Activated CD8-positive, alpha-beta memory T cell treated with anti-CD3 and anti-CD28 coated beads, Interleukin-2, amount 10 ng/mL, durations not matched to agents 7 days and 5 days (primary cell): ENCODE data around the gene TOMM40. TPM values are rescaled to one million over a fixed set of nuclear protein-coding genes. Genes with fewer than 3 reads are reported as not detected.
"Not testable (repeated sequence)": the region's sequence is repeated elsewhere in the genome, so short reads cannot be mapped to it uniquely, and the experiment has no call there.

Source experiments
- ATAC-seq: fragments of 150-1000 bp; cut with Tn5 transposase; one replicate; pipeline ENCODE4 v1.10.0; 2021; ENCODE audit warnings: moderate library complexity
- CTCF ChIA-PET: fragments of 350-600 bp; sonication (Branson Sonifier 250); formaldehyde crosslinking; loops from one replicate; lab custom pipeline; 2021; ENCODE audit warnings: antibody characterized with exemption; lab: Charles Lee
- DNase-seq: peaks from one replicate; pipeline ENCODE4 v3.0.0-alpha.2; 2020
- H3K27ac Mint-ChIP-seq: one replicate; pipeline ENCODE4 v1.8.0; 2021; ENCODE audit warnings: mild to moderate bottlenecking, mixed read lengths
- H3K27me3 Mint-ChIP-seq: one replicate; pipeline ENCODE4 v1.8.0; 2021; ENCODE audit warnings: mixed read lengths
- H3K36me3 Mint-ChIP-seq: one replicate; pipeline ENCODE4 v1.8.0; 2021; ENCODE audit warnings: mild to moderate bottlenecking, mixed read lengths
- H3K4me1 Mint-ChIP-seq: one replicate; pipeline ENCODE4 v1.8.0; 2021; ENCODE audit warnings: mixed read lengths
- H3K4me3 Mint-ChIP-seq: one replicate; pipeline ENCODE4 v1.8.0; 2021; ENCODE audit warnings: mild to moderate bottlenecking, moderate library complexity, mixed read lengths
- H3K9me3 Mint-ChIP-seq: one replicate; pipeline ENCODE4 v1.8.0; 2022; ENCODE audit warnings: low read depth, mixed read lengths
- total RNA-seq, 2 experiments: library from RNA; stranded (reverse); gene quantifications; one replicate each; pipeline ENCODE4 v1.2.3, GENCODE V29; 2021

TOMM40 gene
- total RNA-seq, 2 experiments from 2014 or later = 66.9 to 103 TPM

DNA sequence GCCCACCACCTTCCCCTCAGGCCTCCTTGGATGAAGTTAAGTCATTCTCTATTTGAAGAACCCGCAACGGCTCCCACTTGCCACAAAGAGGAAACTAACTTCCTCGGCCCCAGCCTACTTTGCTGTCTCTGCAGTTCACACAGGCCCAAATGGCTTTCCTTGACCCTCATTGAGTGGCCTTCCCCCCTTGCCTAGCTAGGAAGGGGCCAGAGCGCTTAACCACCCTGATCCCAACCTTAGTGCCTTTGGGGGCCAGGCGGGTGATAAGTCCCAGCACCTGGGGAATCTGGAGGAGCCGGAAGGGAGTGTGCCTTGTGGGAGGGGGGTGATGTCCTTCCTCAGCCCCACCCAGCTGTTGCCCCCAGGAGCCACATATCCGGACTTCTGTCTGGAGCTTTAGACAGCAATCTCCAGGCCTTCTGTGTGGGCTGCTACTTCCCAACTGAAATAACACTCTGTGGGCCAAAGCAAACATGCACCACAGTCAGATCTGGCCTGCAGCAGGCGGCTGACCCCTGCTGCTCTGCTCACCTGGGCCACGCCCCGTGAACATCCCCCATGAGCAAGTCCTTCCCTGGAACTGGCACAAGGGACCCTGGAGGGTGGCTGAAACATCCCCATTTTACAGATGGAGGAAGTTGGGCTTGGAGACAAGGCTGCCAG lies 34.5 kb upstream of the TOMM40 start:
- no peaks in the 10 kb centered on the region for H3K36me3 Mint-ChIP-seq
- H3K4me1 Mint-ChIP-seq = peaks cover 4% of the 10 kb centered on the region
- ATAC-seq (no peak), DNase-seq (no peak)
- H3K4me3 Mint-ChIP-seq = no peak overlapping the region
- peaks cover 7% of the 10 kb centered on the region for H3K27me3 Mint-ChIP-seq
- H3K9me3 Mint-ChIP-seq = no peaks in the 10 kb centered on the region
- CTCF ChIA-PET = interaction anchor here (1.0 kb wide), 1 partner anchor 16 kb away, joined by 4 read pairs; no protein-coding TSS in a partner anchor
- no peak overlapping the region for H3K27ac Mint-ChIP-seq

DNA sequence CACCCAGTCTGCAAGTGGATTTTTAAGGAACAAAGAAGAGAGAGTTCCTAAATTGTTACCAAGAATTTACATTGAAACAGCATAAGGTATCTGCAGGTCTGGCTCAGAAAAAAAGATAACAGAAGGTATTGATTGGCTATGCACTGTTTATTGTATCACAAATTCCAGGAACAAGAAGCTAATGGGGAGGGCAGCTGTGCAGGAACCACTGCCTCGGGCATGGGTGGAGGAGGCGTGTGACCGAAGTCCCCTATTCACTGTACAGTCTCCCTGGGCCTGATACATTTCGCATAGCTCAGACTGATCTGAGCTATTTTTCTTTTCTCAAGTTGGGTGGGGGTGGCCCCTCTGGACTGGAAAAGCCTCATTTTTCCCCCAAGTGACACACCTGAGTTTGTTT lies 33.2 kb upstream of the TOMM40 start:
- CTCF ChIA-PET = no interaction called here
- H3K27me3 Mint-ChIP-seq = peaks cover 4% of the 10 kb centered on the region
- no peak overlapping the region for H3K27ac Mint-ChIP-seq
- no peak overlapping the region for H3K4me3 Mint-ChIP-seq
- no peaks in the 10 kb centered on the region for H3K9me3 Mint-ChIP-seq
- no peaks in the 10 kb centered on the region for H3K36me3 Mint-ChIP-seq
- peaks cover 4% of the 10 kb centered on the region for H3K4me1 Mint-ChIP-seq
- ATAC-seq = no peak
- DNase-seq = no peak

DNA sequence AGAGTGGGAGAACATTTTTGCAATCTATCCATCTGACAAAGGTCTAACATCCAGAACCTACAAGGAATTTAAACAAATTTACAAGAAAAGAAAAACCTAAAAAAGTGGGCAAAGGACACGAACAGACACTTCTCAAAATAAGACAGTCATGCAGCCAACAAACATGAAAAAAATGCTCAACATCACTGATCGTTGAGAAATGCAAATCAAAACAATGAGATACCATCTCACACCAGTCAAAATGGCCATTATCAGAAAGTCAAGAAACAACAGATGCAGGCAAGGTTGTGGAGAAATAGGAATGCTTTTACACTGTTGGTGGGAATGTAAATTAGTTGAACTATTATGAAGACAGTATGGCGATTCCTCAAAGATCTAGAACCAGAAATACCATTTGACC lies 29.5 kb upstream of the TOMM40 start:
- CTCF ChIA-PET, H3K4me3 Mint-ChIP-seq, H3K27me3 Mint-ChIP-seq, H3K27ac Mint-ChIP-seq, H3K9me3 Mint-ChIP-seq, DNase-seq, H3K36me3 Mint-ChIP-seq, ATAC-seq, H3K4me1 Mint-ChIP-seq: not testable (repeated sequence)

DNA sequence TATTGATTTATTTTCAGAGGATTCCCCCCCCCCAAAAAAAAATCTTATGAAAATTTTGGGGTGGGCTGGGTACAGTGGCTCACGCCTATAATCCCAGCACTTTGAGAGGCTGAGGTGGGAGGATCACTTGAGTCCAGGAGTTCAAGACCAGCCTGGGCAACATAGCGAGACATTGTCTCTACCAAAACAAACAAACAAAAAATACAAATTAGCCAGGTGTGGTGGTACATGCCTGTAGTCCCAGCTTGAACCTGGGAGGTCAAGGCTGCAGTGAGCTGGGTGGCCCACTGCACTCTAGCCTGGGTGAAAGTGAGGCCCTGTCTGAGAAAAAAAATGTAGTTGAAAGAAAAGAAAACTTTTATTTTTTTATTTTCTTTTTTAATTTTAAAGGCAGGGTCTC lies 27.1 kb upstream of the TOMM40 start:
- CTCF ChIA-PET = interaction anchor here (0.6 kb wide), 1 partner anchor 73 kb away, joined by 3 read pairs; no protein-coding TSS in a partner anchor
- Mint-ChIP-seq H3K4me1 (no peaks in the 10 kb centered on the region), H3K27ac (no peak overlapping the region), H3K27me3 (no peaks in the 10 kb centered on the region), H3K9me3 (no peaks in the 10 kb centered on the region), H3K36me3 (no peaks in the 10 kb centered on the region), H3K4me3 (no peak overlapping the region)
- ATAC-seq (no peak), DNase-seq (no peak)

DNA sequence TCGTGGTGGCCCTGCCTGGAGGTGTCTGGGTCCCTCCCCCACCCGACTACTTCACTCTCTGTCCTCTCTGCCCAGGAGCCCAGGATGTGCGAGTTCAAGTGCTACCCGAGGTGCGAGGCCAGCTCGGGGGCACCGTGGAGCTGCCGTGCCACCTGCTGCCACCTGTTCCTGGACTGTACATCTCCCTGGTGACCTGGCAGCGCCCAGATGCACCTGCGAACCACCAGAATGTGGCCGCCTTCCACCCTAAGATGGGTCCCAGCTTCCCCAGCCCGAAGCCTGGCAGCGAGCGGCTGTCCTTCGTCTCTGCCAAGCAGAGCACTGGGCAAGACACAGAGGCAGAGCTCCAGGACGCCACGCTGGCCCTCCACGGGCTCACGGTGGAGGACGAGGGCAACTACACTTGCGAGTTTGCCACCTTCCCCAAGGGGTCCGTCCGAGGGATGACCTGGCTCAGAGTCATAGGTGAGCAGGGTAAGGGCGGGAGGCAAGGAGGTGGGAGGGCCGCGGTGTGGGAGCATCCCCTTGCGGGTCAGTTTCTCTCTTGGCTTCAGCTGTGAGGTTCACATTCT lies 25.8 kb upstream of the TOMM40 start:
- CTCF ChIA-PET = no interaction called here
- no peaks in the 10 kb centered on the region for H3K36me3 Mint-ChIP-seq
- DNase-seq = no peak
- no peak overlapping the region for H3K4me3 Mint-ChIP-seq
- no peaks in the 10 kb centered on the region for H3K9me3 Mint-ChIP-seq
- H3K27ac Mint-ChIP-seq = no peak overlapping the region
- no peaks in the 10 kb centered on the region for H3K4me1 Mint-ChIP-seq
- H3K27me3 Mint-ChIP-seq = no peaks in the 10 kb centered on the region
- ATAC-seq = no peak

DNA sequence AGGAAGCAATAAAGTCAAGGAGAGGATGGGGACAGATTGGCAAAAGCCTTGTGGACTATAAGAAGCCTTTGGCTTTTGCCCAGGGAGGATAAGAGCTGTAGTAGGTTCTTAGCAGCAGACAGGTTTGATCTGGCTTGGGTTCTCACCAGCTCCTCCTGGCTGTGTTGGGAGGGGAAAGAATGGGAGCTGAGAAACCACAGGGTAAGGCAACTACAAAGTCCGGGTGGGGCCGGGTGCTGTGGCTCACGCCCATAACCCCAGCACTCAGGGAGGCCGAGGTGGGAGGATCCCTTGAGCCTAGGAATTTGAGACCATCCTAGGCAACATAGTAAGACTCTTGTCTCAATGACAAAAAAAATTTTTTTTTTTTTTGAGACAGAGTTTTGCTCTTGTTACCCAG lies 24.4 kb upstream of the TOMM40 start:
- Mint-ChIP-seq H3K9me3 (no peaks in the 10 kb centered on the region), H3K27me3 (no peaks in the 10 kb centered on the region), H3K4me1 (no peaks in the 10 kb centered on the region), H3K27ac (no peak overlapping the region), H3K4me3 (no peak overlapping the region), H3K36me3 (no peaks in the 10 kb centered on the region)
- DNase-seq = no peak
- CTCF ChIA-PET = interaction anchor here (0.6 to 1.6 kb wide), 2 partner anchors 9 to 142 kb away, joined by 3 to 6 read pairs; no protein-coding TSS in a partner anchor
- no peak for ATAC-seq

DNA sequence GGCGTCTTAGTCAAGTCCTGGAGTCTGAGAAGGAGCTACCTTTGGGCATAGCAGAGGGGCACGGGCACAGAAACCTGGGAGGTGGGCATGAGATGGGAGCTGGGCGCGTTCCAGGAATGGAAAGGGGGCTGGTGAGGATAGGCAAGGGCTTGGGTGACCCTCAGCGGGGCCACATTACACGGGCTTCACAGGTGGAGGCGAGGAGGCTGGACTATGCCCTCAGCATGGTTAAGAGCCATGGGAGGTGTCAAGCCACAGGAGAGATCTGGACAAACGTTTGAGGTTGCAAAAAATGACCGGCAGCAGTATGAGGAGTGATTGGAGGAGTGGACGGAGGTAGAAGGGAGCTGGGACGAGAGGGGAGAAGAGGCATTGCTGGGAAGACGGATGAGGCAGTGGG lies 23.5 kb upstream of the TOMM40 start:
- Mint-ChIP-seq H3K36me3 (no peaks in the 10 kb centered on the region), H3K4me1 (no peaks in the 10 kb centered on the region), H3K9me3 (no peaks in the 10 kb centered on the region), H3K4me3 (no peak overlapping the region), H3K27ac (no peak overlapping the region), H3K27me3 (no peaks in the 10 kb centered on the region)
- CTCF ChIA-PET = interaction anchor here (1.6 kb wide), 1 partner anchor 143 kb away, joined by 6 read pairs; no protein-coding TSS in a partner anchor
- no peak for DNase-seq
- ATAC-seq = no peak

DNA sequence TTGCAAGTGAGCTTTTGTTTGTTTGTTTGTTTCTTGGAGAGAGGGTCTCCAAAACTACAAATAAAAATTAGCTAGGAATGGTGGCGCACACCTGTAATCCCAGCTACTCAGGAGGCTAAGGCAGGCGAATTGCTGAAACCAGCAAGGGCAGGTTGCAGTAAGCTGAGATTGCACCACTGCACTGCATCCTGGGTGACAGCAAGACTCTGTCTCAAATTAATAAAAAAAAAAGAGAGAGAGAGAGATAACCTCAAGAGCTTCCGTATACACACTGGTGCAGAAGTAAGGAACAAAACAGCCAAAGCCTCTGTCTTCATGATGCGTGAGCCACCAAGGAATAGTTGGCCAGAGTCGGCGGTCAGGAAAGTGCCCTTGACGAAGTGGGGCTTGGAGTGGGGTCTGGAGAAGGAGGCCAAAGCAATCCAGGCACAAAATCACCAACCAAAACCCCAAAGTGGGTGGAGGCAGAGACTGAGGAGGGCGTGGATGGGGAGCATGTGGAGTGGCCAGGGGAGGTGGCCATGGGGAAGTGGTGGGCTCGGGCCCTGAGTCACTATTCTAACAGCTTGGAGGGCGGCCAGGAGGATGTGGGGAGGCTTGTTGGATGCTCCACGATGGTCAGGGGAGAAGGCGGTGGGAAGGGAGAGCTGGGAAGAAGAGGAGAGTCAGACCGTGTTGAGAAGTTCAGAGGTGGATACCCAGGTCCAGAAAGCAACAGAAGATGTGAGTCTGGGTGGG lies 21.2 kb upstream of the TOMM40 start:
- Mint-ChIP-seq H3K36me3 (no peaks in the 10 kb centered on the region), H3K4me3 (no peak overlapping the region), H3K27ac (no peak overlapping the region), H3K9me3 (no peaks in the 10 kb centered on the region), H3K4me1 (no peaks in the 10 kb centered on the region), H3K27me3 (no peaks in the 10 kb centered on the region)
- ATAC-seq (no peak), DNase-seq (no peak)
- CTCF ChIA-PET = interaction anchor here (0.9 kb wide), 1 partner anchor 32 kb away, joined by 3 read pairs; no protein-coding TSS in a partner anchor

DNA sequence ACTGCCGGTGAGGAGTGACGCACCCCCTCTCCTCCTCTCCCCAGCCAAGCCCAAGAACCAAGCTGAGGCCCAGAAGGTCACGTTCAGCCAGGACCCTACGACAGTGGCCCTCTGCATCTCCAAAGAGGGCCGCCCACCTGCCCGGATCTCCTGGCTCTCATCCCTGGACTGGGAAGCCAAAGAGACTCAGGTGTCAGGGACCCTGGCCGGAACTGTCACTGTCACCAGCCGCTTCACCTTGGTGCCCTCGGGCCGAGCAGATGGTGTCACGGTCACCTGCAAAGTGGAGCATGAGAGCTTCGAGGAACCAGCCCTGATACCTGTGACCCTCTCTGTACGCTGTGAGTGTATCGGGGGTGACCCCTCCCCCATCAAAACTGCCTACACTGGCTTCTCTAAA lies 19.2 kb upstream of the TOMM40 start:
- DNase-seq (no peak), ATAC-seq (no peak)
- Mint-ChIP-seq H3K4me1 (no peaks in the 10 kb centered on the region), H3K27ac (no peak overlapping the region), H3K4me3 (no peak overlapping the region), H3K27me3 (no peaks in the 10 kb centered on the region), H3K36me3 (no peaks in the 10 kb centered on the region), H3K9me3 (no peaks in the 10 kb centered on the region)
- CTCF ChIA-PET = no interaction called here

DNA sequence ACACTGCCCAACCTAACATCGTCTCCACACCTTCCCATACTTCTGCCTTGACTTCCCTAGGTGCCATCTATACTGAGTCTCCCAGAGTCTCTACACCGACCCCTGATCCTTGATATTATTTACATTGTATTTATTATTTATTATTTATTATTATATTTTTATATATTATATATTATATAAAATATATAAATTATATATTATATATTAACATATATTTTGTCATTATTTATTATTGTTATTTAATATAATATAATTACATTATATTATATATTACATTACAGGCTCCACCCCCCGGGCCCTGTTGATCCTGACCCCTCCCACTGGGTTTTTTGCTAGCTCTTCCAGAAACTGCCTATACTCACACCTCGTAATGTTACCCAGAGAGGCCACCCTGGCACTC lies 18.4 kb upstream of the TOMM40 start:
- H3K27ac Mint-ChIP-seq = no peak overlapping the region
- no peak overlapping the region for H3K4me3 Mint-ChIP-seq
- CTCF ChIA-PET = no interaction called here
- peaks cover 3% of the 10 kb centered on the region for H3K4me1 Mint-ChIP-seq
- no peaks in the 10 kb centered on the region for H3K36me3 Mint-ChIP-seq
- DNase-seq = no peak
- no peaks in the 10 kb centered on the region for H3K9me3 Mint-ChIP-seq
- ATAC-seq = no peak
- no peaks in the 10 kb centered on the region for H3K27me3 Mint-ChIP-seq

DNA sequence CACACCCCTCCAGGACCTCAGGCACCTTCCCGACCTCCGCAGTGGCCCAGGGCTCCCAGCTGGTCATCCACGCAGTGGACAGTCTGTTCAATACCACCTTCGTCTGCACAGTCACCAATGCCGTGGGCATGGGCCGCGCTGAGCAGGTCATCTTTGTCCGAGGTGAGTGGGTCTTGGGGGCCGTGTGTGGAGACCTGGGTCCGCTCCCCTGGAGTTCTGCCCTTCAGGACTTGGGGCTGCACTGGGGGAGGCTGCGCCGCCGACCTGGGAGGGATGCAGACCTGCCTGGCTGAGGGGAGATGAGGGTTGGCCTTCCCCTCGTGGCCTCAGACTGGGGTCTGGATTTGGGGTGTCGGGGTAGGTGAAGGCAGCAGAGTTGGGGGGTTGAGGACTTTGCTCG lies 16.7 kb upstream of the TOMM40 start:
- Mint-ChIP-seq H3K9me3 (no peaks in the 10 kb centered on the region), H3K4me1 (peaks cover 3% of the 10 kb centered on the region), H3K36me3 (no peaks in the 10 kb centered on the region), H3K27ac (no peak overlapping the region), H3K27me3 (no peaks in the 10 kb centered on the region), H3K4me3 (no peak overlapping the region)
- CTCF ChIA-PET = no interaction called here
- ATAC-seq (no peak), DNase-seq (no peak)

DNA sequence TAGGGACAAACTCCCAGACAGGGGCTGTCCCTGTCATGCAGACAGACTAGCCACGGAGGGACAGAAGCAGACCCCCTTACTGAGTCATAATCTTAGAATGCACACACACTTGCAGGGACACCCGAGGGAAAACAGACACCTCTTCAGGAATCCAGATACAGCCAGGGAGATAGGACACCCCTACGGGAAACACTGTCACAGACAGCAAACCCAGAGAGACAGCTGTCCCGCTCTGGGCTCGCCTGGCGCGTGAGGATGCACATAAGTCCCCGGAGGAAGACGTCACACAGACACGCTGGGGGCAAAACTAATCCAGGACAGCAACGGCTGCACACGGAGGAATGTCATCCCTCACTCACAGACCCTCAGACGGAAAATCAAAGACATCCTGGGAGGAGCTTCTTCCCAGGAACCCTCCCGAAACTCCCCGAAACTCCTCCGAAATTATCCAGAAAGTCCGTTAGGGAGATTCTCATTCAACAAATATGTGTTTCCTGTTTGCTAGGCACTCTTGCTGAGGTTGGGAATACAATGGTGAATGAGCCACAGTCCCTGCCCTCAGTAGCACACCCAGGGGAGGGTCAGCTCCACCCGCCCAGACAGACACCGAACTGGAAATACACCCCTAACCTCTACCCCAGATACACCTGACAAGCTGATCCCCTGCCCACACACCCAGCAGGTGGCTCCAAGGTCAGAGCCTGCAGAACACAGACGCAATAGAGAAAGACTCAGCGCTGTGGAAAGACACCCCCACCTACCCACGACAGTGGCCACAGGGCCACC lies 15.2 kb upstream of the TOMM40 start:
- Mint-ChIP-seq H3K36me3 (no peaks in the 10 kb centered on the region), H3K27ac (no peak overlapping the region), H3K9me3 (no peaks in the 10 kb centered on the region), H3K4me3 (no peak overlapping the region), H3K4me1 (peaks cover 3% of the 10 kb centered on the region), H3K27me3 (no peaks in the 10 kb centered on the region)
- DNase-seq (no peak), ATAC-seq (no peak)
- CTCF ChIA-PET = interaction anchor here (0.7 kb wide), 1 partner anchor 9 kb away, joined by 3 read pairs; no protein-coding TSS in a partner anchor

DNA sequence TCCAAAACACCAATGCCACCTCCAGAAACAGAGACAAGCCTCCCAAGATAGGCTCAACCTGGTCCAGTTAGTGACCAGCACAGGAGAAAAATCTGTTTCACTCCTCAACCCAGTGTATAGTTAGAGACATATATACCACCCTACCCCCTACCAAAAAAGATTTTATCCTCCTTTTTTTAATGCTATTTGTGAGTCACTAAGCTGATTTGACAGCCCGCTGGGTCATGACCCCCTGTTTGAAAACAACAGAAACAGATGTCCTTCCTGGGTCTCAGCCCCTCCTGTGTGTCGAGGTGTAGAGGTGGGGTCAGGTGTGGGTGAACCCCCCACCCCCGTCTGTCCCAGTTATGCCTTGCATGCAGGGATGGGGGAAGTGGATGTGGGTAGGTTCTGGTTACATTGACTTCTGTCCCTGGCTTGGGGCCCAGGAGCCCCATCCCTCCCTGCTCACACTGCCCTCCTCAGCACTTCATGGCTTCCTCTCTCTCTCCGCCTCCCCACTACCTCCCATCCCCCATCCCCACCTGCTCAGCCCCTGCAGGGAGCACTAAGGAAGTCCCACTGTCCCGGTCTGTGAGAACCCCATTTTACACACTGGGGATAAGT lies 14.0 kb upstream of the TOMM40 start:
- Mint-ChIP-seq H3K4me1 (peaks cover 3% of the 10 kb centered on the region), H3K9me3 (no peaks in the 10 kb centered on the region), H3K36me3 (no peaks in the 10 kb centered on the region), H3K27ac (no peak overlapping the region), H3K4me3 (no peak overlapping the region), H3K27me3 (no peaks in the 10 kb centered on the region)
- ATAC-seq (no peak), DNase-seq (no peak)
- CTCF ChIA-PET = no interaction called here
